Mucosa of rectum (tissue), 2 donors: ENCODE data around the gene PKN3.
A peak's percentile ranks its signal among the peaks of the same experiment; 100 is the strongest.
"Not testable (repeated sequence)": the region's sequence is repeated elsewhere in the genome, so short reads cannot be mapped to it uniquely, and the experiment has no call there.

Source experiments
- H3K27ac ChIP-seq, 2 donors: one replicate each; pipeline ENCODE4 v1.7.0; 2013; ENCODE audit warnings: inconsistent platforms in 2 of 2, low read depth in 2 of 2, low read length in 2 of 2
- H3K27me3 ChIP-seq, 2 donors: one replicate each; pipeline ENCODE4 v1.7.0; 2013; ENCODE audit warnings: low read length in 2 of 2; ENCODE audit not compliant: control insufficient read depth in 2 of 2, insufficient read depth in 2 of 2
- H3K36me3 ChIP-seq, 2 donors: one replicate each; pipeline ENCODE4 v1.7.0; 2013; ENCODE audit warnings: low read length in 2 of 2; ENCODE audit not compliant: control insufficient read depth in 2 of 2, insufficient read depth in 2 of 2
- H3K4me1 ChIP-seq, 2 donors: one replicate each; pipeline ENCODE4 v1.7.0; 2013; ENCODE audit warnings: low read length in 2 of 2, mild to moderate bottlenecking in 1 of 2; ENCODE audit not compliant: control insufficient read depth in 2 of 2, insufficient read depth in 2 of 2
- H3K4me3 ChIP-seq, 2 donors: one replicate each; pipeline ENCODE4 v1.7.0; 2013; ENCODE audit warnings: low read length in 2 of 2
- H3K9ac ChIP-seq, 2 donors: one replicate each; pipeline ENCODE4 v1.7.0; 2013; ENCODE audit warnings: low read length in 2 of 2, low read depth in 1 of 2, mild to moderate bottlenecking in 1 of 2
- H3K9me3 ChIP-seq, 2 donors: one replicate each; pipeline ENCODE4 v1.7.0; 2013; ENCODE audit warnings: low read length in 2 of 2; ENCODE audit not compliant: control insufficient read depth in 2 of 2
- donor health status: healthy.
- donor health status: Normal muscosa, but diverticular disease.

Gene PKN3

GRCh38 chr9:128690684-128691034 is 11.6 kb upstream of the PKN3 start:
- Histone ChIP-seq H3K4me1 (peaks cover 24 to 26% of the 10 kb centered on the region in 2 donors), H3K27me3 (no peaks in the 10 kb centered on the region), H3K36me3 (peaks cover 33% of the 10 kb centered on the region in 2 donors), H3K9me3 (no peaks in the 10 kb centered on the region), H3K9ac (peak overlapping the region; percentile 72 to 82), H3K27ac (peak overlapping the region; percentile 25 to 32), H3K4me3 (peak overlapping the region; percentile 65 to 89)

GRCh38 chr9:128693738-128694137 is 8.6 kb upstream of the PKN3 start:
- not testable (repeated sequence) for H3K4me3 ChIP-seq, H3K9me3 ChIP-seq, H3K27ac ChIP-seq, H3K27me3 ChIP-seq, H3K9ac ChIP-seq, H3K4me1 ChIP-seq
- peaks cover 37 to 44% of the 10 kb centered on the region in 2 donors for H3K36me3 ChIP-seq

- peaks cover 37 to 44% of the 10 kb centered on the region in 2 donors for H3K36me3 ChIP-seq
- no peak overlapping the region for H3K27ac ChIP-seq
- no peak overlapping the region for H3K9ac ChIP-seq
- no peak overlapping the region for H3K4me3 ChIP-seq
- no peaks in the 10 kb centered on the region for H3K27me3 ChIP-seq
- peaks cover 8 to 10% of the 10 kb centered on the region in 2 donors for H3K4me1 ChIP-seq
- no peaks in the 10 kb centered on the region for H3K9me3 ChIP-seq
These were observed 8.0 kb upstream of the PKN3 start for GRCh38 chr9:128694344-128694743.

- Histone ChIP-seq H3K27ac (no peak overlapping the region), H3K27me3 (no peaks in the 10 kb centered on the region), H3K4me1 (no peaks in the 10 kb centered on the region), H3K36me3 (peaks cover 29 to 37% of the 10 kb centered on the region in 2 donors), H3K9ac (no peak overlapping the region), H3K9me3 (no peaks in the 10 kb centered on the region), H3K4me3 (no peak overlapping the region)
These were observed 5.2 kb upstream of the PKN3 start for GRCh38 chr9:128696923-128697707.

- not testable (repeated sequence) for H3K27me3 ChIP-seq, H3K9ac ChIP-seq, H3K4me1 ChIP-seq, H3K27ac ChIP-seq, H3K9me3 ChIP-seq, H3K4me3 ChIP-seq
- peaks cover 10 to 16% of the 10 kb centered on the region in 2 donors for H3K36me3 ChIP-seq
These were observed 3.1 kb upstream of the PKN3 start for GRCh38 chr9:128699096-128699795.

- Histone ChIP-seq H3K36me3 (peaks cover 0 to 7% of the 10 kb centered on the region in 2 donors), H3K9me3 (no peaks in the 10 kb centered on the region), H3K27ac (no peak overlapping the region), H3K4me1 (peaks cover 0 to 6% of the 10 kb centered on the region in 2 donors), H3K9ac (no peak overlapping the region), H3K4me3 (no peak overlapping the region), H3K27me3 (no peaks in the 10 kb centered on the region)
These were observed 962 bp upstream of the PKN3 start for GRCh38 chr9:128701227-128701854.

GRCh38 chr9:128702949-128703615 is 779 bp downstream of the PKN3 start:
- Histone ChIP-seq H3K4me3 (peak overlapping the region; percentile 61 to 62), H3K36me3 (no peaks in the 10 kb centered on the region), H3K27me3 (no peaks in the 10 kb centered on the region), H3K27ac (peak overlapping the region; percentile 9 to 61), H3K4me1 (peaks cover 0 to 6% of the 10 kb centered on the region in 2 donors), H3K9ac (peak overlapping the region in 1 of 2 donors; percentile 66), H3K9me3 (no peaks in the 10 kb centered on the region)

GRCh38 chr9:128703616-128704355 is 1.5 kb downstream of the PKN3 start:
- Histone ChIP-seq H3K27ac (peak overlapping the region; percentile 9 to 29), H3K9me3 (no peaks in the 10 kb centered on the region), H3K4me3 (peak overlapping the region in 1 of 2 donors; percentile 62), H3K36me3 (no peaks in the 10 kb centered on the region), H3K9ac (no peak overlapping the region), H3K27me3 (no peaks in the 10 kb centered on the region), H3K4me1 (peaks cover 0 to 6% of the 10 kb centered on the region in 2 donors)

- Histone ChIP-seq H3K4me3 (no peak overlapping the region), H3K4me1 (peaks cover 0 to 6% of the 10 kb centered on the region in 2 donors), H3K9me3 (no peaks in the 10 kb centered on the region), H3K27me3 (no peaks in the 10 kb centered on the region), H3K9ac (no peak overlapping the region), H3K36me3 (no peaks in the 10 kb centered on the region), H3K27ac (peak overlapping the region in 1 of 2 donors; percentile 29)
These were observed 2.0 kb downstream of the PKN3 start for GRCh38 chr9:128704356-128704670.
